HG02759 (cell line): ENCODE measurements around the gene HFM1.
"Not testable (repeated sequence)": the region's sequence is repeated elsewhere in the genome, so short reads cannot be mapped to it uniquely, and the experiment has no call there.

Experiments used
- ATAC-seq: cut with Tn5 transposase; IDR thresholded peaks from one replicate; pipeline ENCODE4 v1.9.1; 2021; ENCODE audit warnings: mild to moderate bottlenecking, moderate library complexity; ENCODE audit not compliant: unreplicated experiment

The HFM1 gene, protein sequence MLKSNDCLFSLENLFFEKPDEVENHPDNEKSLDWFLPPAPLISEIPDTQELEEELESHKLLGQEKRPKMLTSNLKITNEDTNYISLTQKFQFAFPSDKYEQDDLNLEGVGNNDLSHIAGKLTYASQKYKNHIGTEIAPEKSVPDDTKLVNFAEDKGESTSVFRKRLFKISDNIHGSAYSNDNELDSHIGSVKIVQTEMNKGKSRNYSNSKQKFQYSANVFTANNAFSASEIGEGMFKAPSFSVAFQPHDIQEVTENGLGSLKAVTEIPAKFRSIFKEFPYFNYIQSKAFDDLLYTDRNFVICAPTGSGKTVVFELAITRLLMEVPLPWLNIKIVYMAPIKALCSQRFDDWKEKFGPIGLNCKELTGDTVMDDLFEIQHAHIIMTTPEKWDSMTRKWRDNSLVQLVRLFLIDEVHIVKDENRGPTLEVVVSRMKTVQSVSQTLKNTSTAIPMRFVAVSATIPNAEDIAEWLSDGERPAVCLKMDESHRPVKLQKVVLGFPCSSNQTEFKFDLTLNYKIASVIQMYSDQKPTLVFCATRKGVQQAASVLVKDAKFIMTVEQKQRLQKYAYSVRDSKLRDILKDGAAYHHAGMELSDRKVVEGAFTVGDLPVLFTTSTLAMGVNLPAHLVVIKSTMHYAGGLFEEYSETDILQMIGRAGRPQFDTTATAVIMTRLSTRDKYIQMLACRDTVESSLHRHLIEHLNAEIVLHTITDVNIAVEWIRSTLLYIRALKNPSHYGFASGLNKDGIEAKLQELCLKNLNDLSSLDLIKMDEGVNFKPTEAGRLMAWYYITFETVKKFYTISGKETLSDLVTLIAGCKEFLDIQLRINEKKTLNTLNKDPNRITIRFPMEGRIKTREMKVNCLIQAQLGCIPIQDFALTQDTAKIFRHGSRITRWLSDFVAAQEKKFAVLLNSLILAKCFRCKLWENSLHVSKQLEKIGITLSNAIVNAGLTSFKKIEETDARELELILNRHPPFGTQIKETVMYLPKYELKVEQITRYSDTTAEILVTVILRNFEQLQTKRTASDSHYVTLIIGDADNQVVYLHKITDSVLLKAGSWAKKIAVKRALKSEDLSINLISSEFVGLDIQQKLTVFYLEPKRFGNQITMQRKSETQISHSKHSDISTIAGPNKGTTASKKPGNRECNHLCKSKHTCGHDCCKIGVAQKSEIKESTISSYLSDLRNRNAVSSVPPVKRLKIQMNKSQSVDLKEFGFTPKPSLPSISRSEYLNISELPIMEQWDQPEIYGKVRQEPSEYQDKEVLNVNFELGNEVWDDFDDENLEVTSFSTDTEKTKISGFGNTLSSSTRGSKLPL (N-terminal part only)

GRCh38 chr1:91404151-91405012, at the start of gene HFM1:
Gene HFM1 (minus strand): TSS chr1:91404837. CDS start chr1:91401082, 3,755 bp downstream.
- ATAC-seq: peak; percentile 99

GRCh38 chr1:91454136-91454535, 49.5 kb upstream of the HFM1 start:
- no peak for ATAC-seq

GRCh38 chr1:91450260-91450659, 45.6 kb upstream of the HFM1 start:
- no peak for ATAC-seq

- ATAC-seq: not testable (repeated sequence)
Measured at GRCh38 chr1:91447782-91448181, 43.1 kb upstream of the HFM1 start.

GRCh38 chr1:91441980-91442379, 37.3 kb upstream of the HFM1 start:
- not testable (repeated sequence) for ATAC-seq

DNA sequence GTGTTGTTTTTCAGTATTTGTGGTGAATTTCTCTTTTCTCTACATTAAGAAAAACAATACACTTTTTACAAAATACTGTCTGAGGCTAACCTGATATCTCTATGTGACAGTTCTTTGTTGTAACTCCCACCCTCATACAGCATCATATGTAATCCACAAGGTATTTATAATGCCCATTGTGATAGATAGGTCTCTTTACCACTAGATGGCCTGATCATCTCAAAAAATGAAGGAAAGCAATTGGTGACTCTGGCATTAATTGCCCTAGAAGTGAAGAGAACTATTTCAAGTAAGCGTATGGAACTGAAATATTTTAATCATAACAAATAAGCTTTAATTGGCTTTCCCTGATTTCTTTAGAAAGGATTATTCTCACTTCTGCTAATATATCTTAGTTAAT, 36.2 kb upstream of the HFM1 start:
- no peak for ATAC-seq

- ATAC-seq: no peak
Measured at GRCh38 chr1:91439016-91439415, 34.4 kb upstream of the HFM1 start.

DNA sequence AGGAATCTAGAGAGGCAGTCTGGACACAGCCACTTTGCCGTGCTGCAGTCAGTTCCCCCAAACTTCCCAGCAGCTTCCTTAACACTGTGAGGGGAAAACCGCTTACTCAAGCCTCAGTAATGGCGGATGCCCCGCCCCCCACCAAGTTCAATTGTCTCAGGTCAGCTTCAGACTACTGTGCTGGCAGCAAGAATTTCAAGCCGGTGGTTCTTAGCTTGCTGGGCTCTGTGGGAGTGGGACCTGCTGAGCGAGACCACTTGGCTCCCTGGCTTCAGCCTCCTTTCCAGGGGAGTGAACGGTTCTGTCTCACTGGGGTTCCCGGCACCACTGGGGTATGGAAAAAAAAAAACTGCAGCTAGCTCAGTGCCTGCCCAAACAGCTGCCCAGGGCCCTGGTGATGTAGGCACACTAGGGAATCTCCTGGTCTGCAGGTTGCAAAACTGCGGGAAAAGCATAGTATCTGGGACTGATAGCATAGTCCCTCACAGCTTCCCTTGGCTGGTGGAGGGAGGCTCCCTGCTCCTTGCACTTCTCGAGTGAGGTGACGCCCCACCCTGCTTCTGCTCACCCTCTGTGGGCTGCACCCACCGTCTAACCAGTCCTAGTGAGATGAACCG, 23.7 kb upstream of the HFM1 start:
- ATAC-seq: no peak

DNA sequence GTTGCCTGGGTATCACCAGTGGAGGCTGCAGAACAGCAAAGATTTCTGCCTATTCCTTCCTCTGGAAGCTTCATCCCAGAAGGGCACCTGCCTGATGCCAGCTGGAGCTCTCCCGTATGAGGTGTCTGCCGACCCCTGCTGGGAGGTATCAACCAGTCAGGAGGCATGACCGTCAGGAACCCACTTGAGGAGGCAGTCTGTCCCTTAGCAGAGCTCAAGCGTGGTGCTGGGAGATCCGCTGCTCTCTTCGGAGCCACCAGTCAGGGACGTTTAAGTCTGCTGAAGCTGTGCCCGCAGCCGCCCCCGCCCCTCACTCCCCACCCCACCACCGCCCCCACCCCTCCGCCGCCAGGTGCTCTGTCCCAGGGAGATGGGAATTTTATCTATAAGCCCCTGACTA, 23.1 kb upstream of the HFM1 start:
- ATAC-seq: no peak

DNA sequence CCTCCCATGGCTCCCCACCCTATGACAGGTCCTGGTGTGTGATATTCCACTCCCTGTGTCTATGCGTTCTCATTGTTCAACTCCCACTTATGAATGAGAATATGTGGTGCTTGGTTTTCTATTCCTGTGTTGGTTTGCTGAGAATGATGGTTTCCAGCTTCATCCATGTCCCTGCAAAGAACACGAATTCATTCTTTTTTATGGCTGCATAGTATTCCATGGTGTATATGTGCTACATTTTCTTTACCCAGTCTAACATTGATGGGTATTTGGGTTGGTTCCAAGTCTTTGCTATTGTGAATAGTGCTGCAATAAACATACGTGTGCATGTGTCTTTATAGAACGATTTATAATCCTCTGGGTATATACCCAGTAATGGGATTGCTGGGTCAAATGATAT, 17.9 kb upstream of the HFM1 start:
- ATAC-seq: not testable (repeated sequence)

GRCh38 chr1:91412371-91412770, 7.7 kb upstream of the HFM1 start:
- ATAC-seq: no peak

DNA sequence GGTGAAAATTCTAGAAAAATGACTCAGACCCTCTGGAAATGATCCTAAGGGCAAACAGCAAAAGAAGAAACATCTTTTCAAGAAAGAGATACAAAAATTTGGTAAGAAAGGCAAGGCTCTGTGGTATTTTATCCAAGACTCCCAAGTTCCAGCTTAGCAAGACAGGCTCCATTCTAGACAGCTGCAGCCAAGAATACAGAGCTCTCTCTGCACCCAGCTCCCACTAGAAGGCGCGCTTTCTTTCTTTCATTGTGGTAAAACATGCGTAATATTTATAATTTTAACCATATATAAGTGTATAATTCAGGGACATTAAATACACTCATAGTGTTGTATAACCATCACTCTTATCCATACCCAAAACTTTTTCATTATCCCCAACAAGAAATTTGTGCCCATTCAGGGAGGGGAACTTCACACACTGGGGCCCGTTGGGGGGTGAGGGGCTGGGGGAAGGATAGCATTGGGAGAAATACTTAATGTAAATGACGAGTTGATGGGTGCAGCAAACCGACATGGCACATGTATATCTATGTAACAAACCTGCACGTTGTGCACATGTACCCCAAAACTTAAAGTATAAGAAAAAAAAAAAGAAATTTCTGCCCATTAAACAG, 2.2 kb upstream of the HFM1 start:
- no peak for ATAC-seq

DNA sequence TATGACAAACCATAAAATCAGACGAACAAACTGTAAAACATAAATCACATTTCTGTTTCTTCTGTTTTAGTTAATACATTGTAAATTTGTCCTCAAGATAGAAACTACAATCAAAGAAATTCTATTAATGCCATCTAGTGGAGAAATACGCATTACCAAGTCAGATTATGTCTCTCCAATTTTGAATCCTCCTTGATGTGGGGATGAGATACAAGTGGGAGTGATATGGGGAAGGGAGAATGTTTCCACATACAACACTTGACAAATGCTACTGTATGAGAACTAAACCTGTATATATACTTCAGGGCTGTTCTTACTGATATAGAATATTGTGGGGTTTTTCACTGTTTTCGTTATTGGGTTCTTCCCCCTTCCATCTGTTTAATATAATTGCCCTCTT, 2.6 kb downstream of the HFM1 start:
- ATAC-seq: no peak

DNA sequence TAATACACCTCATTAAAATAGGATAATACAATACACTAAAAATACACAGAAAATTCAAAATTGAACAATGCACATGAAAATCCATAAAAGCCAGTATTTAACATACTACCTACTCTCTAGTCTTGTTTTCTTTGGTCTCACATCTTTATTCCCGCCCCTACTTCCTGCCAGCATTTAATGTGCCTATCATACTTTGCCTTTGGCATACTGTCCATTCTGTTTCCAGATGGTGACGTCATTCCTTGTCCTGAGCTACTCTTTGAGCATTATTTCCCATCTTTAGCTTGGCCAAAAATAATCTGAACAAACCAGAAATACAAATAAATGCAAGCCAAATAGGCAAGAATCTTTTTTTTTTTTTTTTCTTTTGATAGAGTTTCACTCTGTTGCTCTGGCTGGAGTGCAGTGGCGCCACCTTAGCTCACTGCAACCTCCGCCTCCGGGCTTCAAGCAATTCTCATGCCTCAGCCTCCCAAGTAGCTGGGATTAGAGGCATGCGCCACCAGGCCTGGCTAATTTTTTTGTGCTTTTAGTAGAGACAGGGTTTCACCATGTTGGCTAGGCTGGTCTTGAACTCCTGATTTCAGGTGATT, 4.4 kb downstream of the HFM1 start:
- ATAC-seq: no peak

DNA sequence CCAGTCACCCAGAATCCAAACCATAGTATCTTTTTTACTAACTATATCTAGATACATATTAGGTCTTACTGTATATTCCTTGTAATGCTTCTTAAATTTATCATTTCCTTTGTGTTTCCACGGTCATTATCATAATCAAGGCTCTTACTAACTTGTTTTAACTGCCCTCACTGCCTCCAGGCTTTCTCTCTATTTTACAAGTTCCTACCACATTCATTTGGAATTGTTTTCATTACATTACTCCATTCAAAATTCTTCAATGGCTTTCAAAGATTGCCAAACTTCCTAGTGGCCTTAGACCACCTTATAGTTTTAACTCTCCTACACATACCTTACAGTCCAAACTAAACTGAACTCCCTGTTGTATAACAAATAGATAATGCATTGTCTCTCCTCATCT, 6.3 kb downstream of the HFM1 start:
- ATAC-seq: no peak

DNA sequence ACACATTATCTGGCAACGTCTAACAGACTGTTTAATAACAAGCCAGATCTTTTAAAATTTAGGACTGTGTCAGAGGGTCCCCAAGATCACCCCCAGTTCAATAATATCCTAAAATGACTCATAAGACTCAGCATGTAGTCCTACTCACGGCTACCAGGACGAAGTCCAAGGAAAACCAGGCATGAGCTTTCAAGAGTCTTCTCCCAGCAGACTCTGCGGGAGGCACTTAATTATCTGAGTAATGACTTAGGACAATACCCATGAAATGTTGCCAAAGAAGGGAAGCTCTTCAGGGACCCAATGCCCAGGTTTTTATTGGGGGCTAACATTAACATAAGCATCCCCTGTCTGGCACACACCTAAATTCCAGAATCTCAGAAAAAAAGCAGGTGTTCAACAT, 7.0 kb downstream of the HFM1 start:
- no peak for ATAC-seq

- no peak for ATAC-seq
Measured at GRCh38 chr1:91393042-91393441, 11.6 kb downstream of the HFM1 start.

GRCh38 chr1:91386109-91386508, 18.5 kb downstream of the HFM1 start:
- ATAC-seq: no peak

DNA sequence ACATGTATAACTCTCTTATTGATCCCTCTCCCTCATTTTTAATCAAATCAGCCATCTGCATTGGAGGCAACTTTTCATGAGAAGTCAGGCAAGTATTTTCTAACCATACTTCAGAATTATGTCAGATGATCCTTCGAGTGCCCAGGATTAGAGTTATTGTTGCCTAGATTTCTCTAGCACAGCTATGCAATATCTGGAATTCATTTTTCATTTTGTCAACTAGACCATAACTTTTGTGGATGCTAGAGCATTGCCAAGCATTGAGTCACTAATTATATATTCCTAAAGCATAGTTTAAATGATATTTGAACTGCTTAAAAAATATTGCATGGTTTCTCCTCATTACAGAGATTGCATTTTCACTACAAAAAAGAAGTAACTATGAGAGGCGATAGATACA, 21.2 kb downstream of the HFM1 start:
- ATAC-seq: no peak
